ENCODE data around the gene POU3F1. TPM values are rescaled to one million over a fixed set of nuclear protein-coding genes. Genes with fewer than 3 reads are reported as not detected.

Gene POU3F1
- total RNA-seq, 1 experiment from 2014 or later = not detected

DNA sequence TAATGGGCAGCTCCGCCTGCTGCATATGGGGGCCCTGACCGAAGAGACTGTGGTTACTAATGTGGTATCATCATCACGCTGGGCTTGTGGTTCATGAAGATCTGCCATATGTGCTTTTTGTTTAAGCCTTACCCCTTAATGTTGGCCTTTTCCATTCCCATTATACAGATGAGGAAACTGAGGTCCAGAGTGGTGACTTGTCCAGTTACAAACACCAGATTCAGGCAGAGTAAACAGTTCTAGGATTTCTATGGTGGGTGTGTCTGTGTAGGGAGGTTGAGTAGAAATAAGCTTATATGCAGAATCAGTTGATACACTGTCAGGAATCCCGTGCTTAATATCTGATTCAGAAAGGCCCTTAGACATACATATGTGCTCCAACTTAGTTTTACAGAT, 33.4 kb downstream of the POU3F1 start:
- peak overlapping the region; percentile 95 for H3K27ac Mint-ChIP-seq (ENCODE audit: unreplicated experiment)
- DNase-seq = no peak
- CTCF ChIA-PET = interaction anchor here (0.9 kb wide), 1 partner anchor 13 kb away, joined by 4 read pairs; no protein-coding TSS in a partner anchor
- no peak for TF ChIP-seq CTCF (IDR thresholded peaks at IDR 0.05; ENCODE audit: unreplicated experiment)
- TSS peak; percentile 72 for BruUV-seq (replicated peaks)
- intact Hi-C loops (cut with micrococcal nuclease; ENCODE audit: unreplicated experiment) = loop anchor here (10.0 kb wide), 1 partner anchor 1382 kb away; no protein-coding TSS in a partner anchor
- H3K27me3 Mint-ChIP-seq (ENCODE audit: unreplicated experiment) = no peaks in the 10 kb centered on the region
- no peaks in the 10 kb centered on the region for H3K9me3 Mint-ChIP-seq (ENCODE audit: low read depth, unreplicated experiment)
- peaks cover 28% of the 10 kb centered on the region for H3K36me3 Mint-ChIP-seq (ENCODE audit: insufficient read depth, unreplicated experiment)
- H3K4me3 Mint-ChIP-seq (ENCODE audit: low read depth, unreplicated experiment) = peak overlapping the region; percentile 100
- peaks cover 15% of the 10 kb centered on the region for H3K4me1 Mint-ChIP-seq (ENCODE audit: low read depth, unreplicated experiment)

DNA sequence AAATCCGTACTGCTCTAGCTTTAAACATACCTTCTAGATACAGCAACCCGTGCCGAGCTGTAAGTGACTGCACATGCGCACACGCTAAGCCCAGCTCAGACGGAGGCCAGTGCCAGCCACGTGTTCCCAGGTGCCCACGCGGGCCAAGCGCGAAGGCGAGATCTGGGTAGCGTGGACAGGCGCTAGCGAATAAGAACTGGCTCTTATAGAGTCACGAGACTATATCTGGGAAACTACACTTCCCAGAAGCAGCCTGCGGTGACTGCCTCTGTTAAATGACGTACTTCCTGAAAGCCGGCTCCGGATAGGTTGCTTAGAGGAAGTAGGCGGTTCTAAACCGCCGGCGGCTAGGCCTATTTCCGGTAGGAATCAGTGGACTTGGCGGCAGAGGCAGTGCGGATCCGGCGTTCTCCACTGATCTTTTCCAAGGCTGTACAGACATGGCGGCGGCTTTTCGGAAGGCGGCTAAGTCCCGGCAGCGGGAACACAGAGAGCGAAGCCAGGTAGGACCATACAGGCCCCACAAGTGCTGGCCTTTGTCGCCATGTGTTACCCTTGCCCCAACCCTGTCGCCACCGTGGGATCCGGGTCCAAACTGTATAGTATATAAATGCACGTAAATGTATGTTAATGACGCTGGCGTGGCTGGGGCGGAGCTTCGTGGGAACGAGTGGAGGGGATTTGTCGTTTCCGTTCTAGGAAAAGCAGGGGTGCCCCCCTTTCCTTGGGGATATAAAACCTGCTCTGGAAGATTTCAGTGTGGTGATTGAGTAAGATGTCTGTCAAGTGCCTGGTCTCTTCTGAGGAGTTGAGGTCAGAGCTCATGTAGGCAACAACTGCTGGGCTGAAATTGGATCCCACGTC, 34.0 kb downstream of the POU3F1 start, which contains the start of gene UTP11:
Gene UTP11 (plus strand): TSS at position 372 of the 864 bp plus-strand sequence. CDS start 69 bp downstream, at position 441.
- DNase-seq = peak; percentile 91
- Mint-ChIP-seq H3K27me3 (ENCODE audit: unreplicated experiment) (no peaks in the 10 kb centered on the region), H3K9me3 (ENCODE audit: low read depth, unreplicated experiment) (no peaks in the 10 kb centered on the region), H3K4me1 (ENCODE audit: low read depth, unreplicated experiment) (peaks cover 15% of the 10 kb centered on the region), H3K4me3 (ENCODE audit: low read depth, unreplicated experiment) (peak within 1 kb of the TSS; percentile 100), H3K27ac (ENCODE audit: unreplicated experiment) (peak within 1 kb of the TSS; percentile 95), H3K36me3 (ENCODE audit: insufficient read depth, unreplicated experiment) (peaks cover 28% of the 10 kb centered on the region)
- CTCF ChIA-PET = interaction anchor here (0.7 to 0.9 kb wide), 2 partner anchors 12 to 18 kb away, joined by 3 to 4 read pairs; no protein-coding TSS in a partner anchor
- no TSS peak for BruUV-seq (replicated peaks)
- intact Hi-C loops (cut with micrococcal nuclease; ENCODE audit: unreplicated experiment) = loop anchor here (10.0 kb wide), 1 partner anchor 1382 kb away; no protein-coding TSS in a partner anchor
- no peak for TF ChIP-seq CTCF (IDR thresholded peaks at IDR 0.05; ENCODE audit: unreplicated experiment)

GRCh38 chr1:38009841-38010180, 36.8 kb downstream of the POU3F1 start:
- Mint-ChIP-seq H3K27ac (ENCODE audit: unreplicated experiment) (no peak overlapping the region), H3K27me3 (ENCODE audit: unreplicated experiment) (no peaks in the 10 kb centered on the region), H3K4me3 (ENCODE audit: low read depth, unreplicated experiment) (no peak overlapping the region), H3K4me1 (ENCODE audit: low read depth, unreplicated experiment) (peaks cover 17% of the 10 kb centered on the region), H3K36me3 (ENCODE audit: insufficient read depth, unreplicated experiment) (peaks cover 25% of the 10 kb centered on the region), H3K9me3 (ENCODE audit: low read depth, unreplicated experiment) (no peaks in the 10 kb centered on the region)
- BruUV-seq (replicated peaks) = no TSS peak
- DNase-seq = no peak
- CTCF ChIA-PET = no interaction called here
- intact Hi-C loops (cut with micrococcal nuclease; ENCODE audit: unreplicated experiment) = loop anchor here (10.0 kb wide), 1 partner anchor 1385 kb away; no protein-coding TSS in a partner anchor
- no peak for TF ChIP-seq CTCF (IDR thresholded peaks at IDR 0.05; ENCODE audit: unreplicated experiment)

DNA sequence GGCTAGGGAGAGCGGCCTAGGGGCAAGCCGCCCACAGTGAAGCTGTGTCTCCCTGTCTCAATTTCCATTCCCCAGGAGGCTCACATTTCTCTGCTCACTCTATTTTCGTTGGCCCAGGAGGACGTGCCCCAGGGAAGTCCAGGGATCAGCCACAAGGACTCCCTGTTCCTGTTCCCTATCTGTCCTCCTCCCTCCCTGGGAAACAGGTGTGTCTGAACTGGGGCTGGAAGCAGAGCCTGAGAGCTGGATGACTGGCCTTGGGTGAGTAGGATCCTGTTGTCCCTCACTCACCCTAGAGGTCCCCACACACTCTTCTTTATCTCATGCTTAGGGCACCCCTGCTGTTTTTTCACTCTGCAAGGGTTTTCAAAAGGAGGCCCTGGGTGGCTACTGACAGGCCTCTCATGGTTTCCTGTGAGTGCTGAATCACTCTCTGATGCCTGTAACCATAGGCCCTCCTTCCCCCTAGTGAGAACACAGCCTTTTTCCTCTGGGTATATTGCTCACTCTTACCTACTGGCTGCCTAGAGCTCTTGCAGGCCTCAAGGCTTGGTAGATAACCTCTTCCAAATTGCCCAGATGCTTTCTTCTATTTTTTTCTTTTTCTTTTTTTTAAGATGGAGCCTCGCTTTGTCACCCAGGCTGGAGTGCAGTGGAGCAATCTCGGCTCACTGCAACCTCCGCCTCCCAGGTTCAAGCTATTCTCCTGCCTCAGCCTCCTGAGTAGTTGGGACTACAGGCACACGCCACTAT, 37.3 kb downstream of the POU3F1 start:
- Mint-ChIP-seq H3K36me3 (ENCODE audit: insufficient read depth, unreplicated experiment) (peaks cover 30% of the 10 kb centered on the region), H3K27ac (ENCODE audit: unreplicated experiment) (no peak overlapping the region), H3K4me1 (ENCODE audit: low read depth, unreplicated experiment) (peaks cover 20% of the 10 kb centered on the region), H3K27me3 (ENCODE audit: unreplicated experiment) (no peaks in the 10 kb centered on the region), H3K4me3 (ENCODE audit: low read depth, unreplicated experiment) (no peak overlapping the region), H3K9me3 (ENCODE audit: low read depth, unreplicated experiment) (no peaks in the 10 kb centered on the region)
- no peak for TF ChIP-seq CTCF (IDR thresholded peaks at IDR 0.05; ENCODE audit: unreplicated experiment)
- intact Hi-C loops (cut with micrococcal nuclease; ENCODE audit: unreplicated experiment) = no loop called here
- no peak for DNase-seq
- CTCF ChIA-PET = interaction anchor here (0.7 to 1.4 kb wide), 2 partner anchors 10 kb away, joined by 3 read pairs; no protein-coding TSS in a partner anchor
- no TSS peak for BruUV-seq (replicated peaks)
